Measurements from ENCODE around the gene METAP1.

METAP1 gene

DNA sequence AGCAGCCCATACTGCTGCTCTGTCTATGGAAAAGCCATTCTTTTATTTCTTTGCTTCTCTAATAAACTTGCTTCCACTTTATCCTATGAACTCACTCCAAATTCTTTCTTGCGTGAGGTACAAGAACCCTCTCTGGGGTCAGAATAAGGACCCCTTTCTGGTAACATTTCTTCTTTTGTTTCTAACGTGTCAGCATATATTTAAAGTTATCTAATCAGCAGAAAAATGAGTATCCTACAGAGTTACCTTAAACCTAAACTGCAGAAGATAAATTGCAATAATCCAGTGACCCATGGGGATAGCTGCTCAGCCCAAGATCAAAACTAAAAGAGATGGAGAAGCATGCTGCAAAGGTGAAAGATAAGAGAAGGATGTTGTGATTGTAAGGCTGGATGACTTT is 89.1 kb downstream of the METAP1 start:
- ATAC-seq (ENCODE audit: insufficient read depth, low read depth) (no peak), DNase-seq (no peak)
- peaks cover 61% of the 10 kb centered on the region for H3K36me3 ChIP-seq (ENCODE audit: insufficient read depth, low read length)
- no peaks in the 10 kb centered on the region for H3K9me3 ChIP-seq (ENCODE audit: insufficient read depth, low read length, severe bottlenecking)
- peaks cover 65% of the 10 kb centered on the region for H3K79me2 ChIP-seq (ENCODE audit: insufficient read depth, low read length)
- H3K27me3 ChIP-seq (ENCODE audit: insufficient read depth, low read length, poor library complexity): no peaks in the 10 kb centered on the region
- H3K4me3 ChIP-seq (ENCODE audit: low read depth in 1 of 2, low read length in 2 of 2): no peak overlapping the region
- H3K9ac ChIP-seq (ENCODE audit: low read depth, low read length): no peak overlapping the region
- H3K4me1 ChIP-seq (ENCODE audit: insufficient read depth, low read length): peaks cover 24% of the 10 kb centered on the region
- TF ChIP-seq EZH2 (IDR thresholded peaks at IDR 0.05; ENCODE audit: borderline replicate concordance, low read depth, low read length, severe bottlenecking): no peak
- TF ChIP-seq, protein P1, sequence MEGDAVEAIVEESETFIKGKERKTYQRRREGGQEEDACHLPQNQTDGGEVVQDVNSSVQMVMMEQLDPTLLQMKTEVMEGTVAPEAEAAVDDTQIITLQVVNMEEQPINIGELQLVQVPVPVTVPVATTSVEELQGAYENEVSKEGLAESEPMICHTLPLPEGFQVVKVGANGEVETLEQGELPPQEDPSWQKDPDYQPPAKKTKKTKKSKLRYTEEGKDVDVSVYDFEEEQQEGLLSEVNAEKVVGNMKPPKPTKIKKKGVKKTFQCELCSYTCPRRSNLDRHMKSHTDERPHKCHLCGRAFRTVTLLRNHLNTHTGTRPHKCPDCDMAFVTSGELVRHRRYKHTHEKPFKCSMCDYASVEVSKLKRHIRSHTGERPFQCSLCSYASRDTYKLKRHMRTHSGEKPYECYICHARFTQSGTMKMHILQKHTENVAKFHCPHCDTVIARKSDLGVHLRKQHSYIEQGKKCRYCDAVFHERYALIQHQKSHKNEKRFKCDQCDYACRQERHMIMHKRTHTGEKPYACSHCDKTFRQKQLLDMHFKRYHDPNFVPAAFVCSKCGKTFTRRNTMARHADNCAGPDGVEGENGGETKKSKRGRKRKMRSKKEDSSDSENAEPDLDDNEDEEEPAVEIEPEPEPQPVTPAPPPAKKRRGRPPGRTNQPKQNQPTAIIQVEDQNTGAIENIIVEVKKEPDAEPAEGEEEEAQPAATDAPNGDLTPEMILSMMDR (IDR thresholded peaks at IDR 0.05; ENCODE audit: borderline replicate concordance, extremely low read depth, low read length, poor library complexity, severe bottlenecking): no peak
- H4K20me1 ChIP-seq (ENCODE audit: insufficient read depth, low read length): peaks cover 10% of the 10 kb centered on the region
- no peak overlapping the region for H3K4me2 ChIP-seq (ENCODE audit: insufficient read depth, low read length)
- H3K27ac ChIP-seq (ENCODE audit: low read length): no peak overlapping the region
- no peak overlapping the region for H2AFZ ChIP-seq (ENCODE audit: low read depth, low read length)

DNA sequence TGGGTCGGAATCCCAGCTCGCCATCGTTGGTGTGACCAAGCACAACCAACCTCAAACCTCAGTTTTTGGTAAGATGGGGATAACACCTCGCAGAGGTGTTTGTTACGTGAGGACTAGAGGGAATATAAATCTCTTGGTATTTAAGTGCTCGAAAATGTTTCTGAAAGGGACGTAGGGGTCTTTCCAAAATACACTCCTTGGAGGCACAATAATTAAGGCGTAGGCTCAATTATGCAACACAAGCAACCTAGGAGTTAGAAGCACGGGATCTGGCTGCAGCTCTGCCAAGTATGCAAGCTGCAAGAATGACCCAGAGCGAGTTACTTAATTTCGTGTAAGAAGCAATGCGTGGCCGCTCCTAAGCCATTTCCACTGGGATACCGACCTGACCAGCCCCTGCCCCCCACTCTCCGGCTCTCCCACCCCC is 92.5 kb downstream of the METAP1 start:
- H3K9ac ChIP-seq (ENCODE audit: low read depth, low read length): peak overlapping the region; percentile 85
- H4K20me1 ChIP-seq (ENCODE audit: insufficient read depth, low read length): peaks cover 10% of the 10 kb centered on the region
- ATAC-seq (ENCODE audit: insufficient read depth, low read depth): peak; percentile 47
- H3K36me3 ChIP-seq (ENCODE audit: insufficient read depth, low read length): peaks cover 28% of the 10 kb centered on the region
- H2AFZ ChIP-seq (ENCODE audit: low read depth, low read length): peak overlapping the region; percentile 78
- H3K27me3 ChIP-seq (ENCODE audit: insufficient read depth, low read length, poor library complexity): no peaks in the 10 kb centered on the region
- peaks cover 63% of the 10 kb centered on the region for H3K79me2 ChIP-seq (ENCODE audit: insufficient read depth, low read length)
- DNase-seq: peak; percentile 47
- H3K4me2 ChIP-seq (ENCODE audit: insufficient read depth, low read length): peak overlapping the region; percentile 81
- H3K4me1 ChIP-seq (ENCODE audit: insufficient read depth, low read length): peaks cover 33% of the 10 kb centered on the region
- TF ChIP-seq, protein P1 (IDR thresholded peaks at IDR 0.05; ENCODE audit: borderline replicate concordance, extremely low read depth, low read length, poor library complexity, severe bottlenecking): no peak
- TF ChIP-seq EZH2 (IDR thresholded peaks at IDR 0.05; ENCODE audit: borderline replicate concordance, low read depth, low read length, severe bottlenecking): no peak
- H3K9me3 ChIP-seq (ENCODE audit: insufficient read depth, low read length, severe bottlenecking): no peaks in the 10 kb centered on the region
- H3K4me3 ChIP-seq (ENCODE audit: low read depth in 1 of 2, low read length in 2 of 2): peak overlapping the region; percentile 59 to 86
- H3K27ac ChIP-seq (ENCODE audit: low read length): peak overlapping the region; percentile 92

DNA sequence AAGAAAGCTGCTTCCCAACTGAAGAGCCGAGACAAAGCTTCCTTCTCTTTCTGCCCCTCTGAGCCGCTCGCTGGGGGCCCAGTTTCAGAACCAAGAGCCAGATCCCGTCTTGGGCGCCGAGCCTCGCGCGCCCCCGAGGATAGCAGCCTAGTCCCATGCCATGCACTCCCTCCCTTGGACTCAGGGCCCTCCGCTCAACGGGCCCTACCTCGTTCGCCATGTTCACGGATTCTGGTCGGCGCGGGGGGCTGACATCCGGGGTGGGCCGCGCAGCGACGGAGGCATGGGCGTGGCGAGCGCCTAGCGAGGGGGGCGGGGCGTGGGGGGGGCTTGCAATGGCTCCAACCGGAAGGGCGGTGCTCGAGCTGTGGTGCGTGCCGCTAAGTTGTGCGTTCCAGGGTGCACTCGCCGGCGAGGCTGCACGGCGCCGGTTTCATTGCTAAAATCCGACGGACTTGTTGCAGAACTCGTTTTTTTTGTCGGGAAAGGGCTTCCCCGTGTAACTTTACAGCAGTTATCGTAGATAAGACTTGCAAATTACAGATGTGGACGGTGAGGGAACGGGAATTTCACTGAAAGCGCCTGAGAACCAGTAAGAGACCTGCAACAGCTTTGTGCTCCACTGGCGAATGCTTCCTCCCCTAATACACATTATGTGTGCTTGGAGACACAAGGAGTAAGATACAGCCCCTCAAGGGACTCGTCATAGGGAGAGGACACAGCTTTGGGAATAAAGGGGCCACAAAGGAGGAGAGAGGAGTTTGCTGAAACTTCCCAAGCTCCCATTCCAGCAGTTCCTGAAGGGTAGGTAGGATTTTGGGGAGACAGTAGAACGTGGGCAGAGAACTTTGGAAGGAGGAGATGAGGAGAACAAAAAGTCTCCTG is 93.2 kb downstream of the METAP1 start, which contains the start of gene ADH5:
Gene ADH5, minus strand, starts transcription at position 308 of the 885 bp plus-strand sequence. Its CDS starts 88 bp downstream, at position 220.
- peak within 1 kb of the TSS; percentile 85 for H3K9ac ChIP-seq (ENCODE audit: low read depth, low read length)
- H3K27me3 ChIP-seq (ENCODE audit: insufficient read depth, low read length, poor library complexity): no peaks in the 10 kb centered on the region
- H3K27ac ChIP-seq (ENCODE audit: low read length): peak within 1 kb of the TSS; percentile 92
- H3K4me2 ChIP-seq (ENCODE audit: insufficient read depth, low read length): peak within 1 kb of the TSS; percentile 81
- ATAC-seq (ENCODE audit: insufficient read depth, low read depth) (peak; percentile 90), DNase-seq (peak; percentile 90)
- peak within 1 kb of the TSS; percentile 74 to 86 for H3K4me3 ChIP-seq (ENCODE audit: low read depth in 1 of 2, low read length in 2 of 2)
- peaks cover 59% of the 10 kb centered on the region for H3K79me2 ChIP-seq (ENCODE audit: insufficient read depth, low read length)
- H3K4me1 ChIP-seq (ENCODE audit: insufficient read depth, low read length): peaks cover 33% of the 10 kb centered on the region
- H2AFZ ChIP-seq (ENCODE audit: low read depth, low read length): peak within 1 kb of the TSS; percentile 95
- peaks cover 10% of the 10 kb centered on the region for H4K20me1 ChIP-seq (ENCODE audit: insufficient read depth, low read length)
- peaks cover 22% of the 10 kb centered on the region for H3K36me3 ChIP-seq (ENCODE audit: insufficient read depth, low read length)
- H3K9me3 ChIP-seq (ENCODE audit: insufficient read depth, low read length, severe bottlenecking): no peaks in the 10 kb centered on the region
- TF ChIP-seq, protein P1 (IDR thresholded peaks at IDR 0.05; ENCODE audit: borderline replicate concordance, extremely low read depth, low read length, poor library complexity, severe bottlenecking): no peak
- no peak for TF ChIP-seq EZH2 (IDR thresholded peaks at IDR 0.05; ENCODE audit: borderline replicate concordance, low read depth, low read length, severe bottlenecking)
